Measurements from ENCODE around the gene BLTP3B. TPM values are rescaled to one million over a fixed set of nuclear protein-coding genes. Genes with fewer than 3 reads are reported as not detected.

The BLTP3B gene
- total RNA-seq, 4 donors from 2014 or later = 27.5 to 41.0 (median 38.9) TPM

DNA sequence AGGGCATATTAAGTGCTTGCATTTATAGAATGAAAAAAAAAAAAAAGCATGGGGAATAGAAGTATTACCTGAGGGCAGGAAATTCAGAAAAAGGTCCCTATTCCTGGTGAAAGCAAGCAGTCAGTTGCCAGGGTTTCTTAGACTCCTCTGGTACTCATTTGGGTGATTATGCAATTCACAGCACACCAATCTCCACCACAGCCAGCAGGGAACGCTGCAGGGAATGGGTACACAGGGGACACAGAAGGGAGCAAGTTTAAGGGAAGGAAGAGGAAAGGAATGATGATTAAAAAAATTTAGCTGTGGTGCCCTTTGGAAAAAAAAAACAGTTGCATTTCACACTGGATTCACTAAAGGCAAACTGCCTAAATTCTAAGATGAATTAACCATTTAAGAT is 14.2 kb downstream of the BLTP3B start:
- H3K36me3 ChIP-seq = no peaks in the 10 kb centered on the region
- H3K27me3 ChIP-seq = no peaks in the 10 kb centered on the region
- H3K9me3 ChIP-seq = no peaks in the 10 kb centered on the region
- no peak overlapping the region for H3K4me3 ChIP-seq (replicated peaks in 1 of 3)
- WGBS, 2 donors = 17 to 21% methylated on average over 1 of the region's 1 CpG
- H3K27ac ChIP-seq = peak overlapping the region in 1 of 3 donors; percentile 18
- TF ChIP-seq CTCF (IDR thresholded peaks at IDR 0.05) (peak in 3 of 6 experiments; percentile 13 to 56 (median 42)), POLR2A (IDR thresholded peaks at IDR 0.05) (no peak)
- intact Hi-C loops (cut with DNase I) = no loop called here
- peak; percentile 23 to 51 for DNase-seq
- H3K4me1 ChIP-seq = peaks cover 41 to 44% of the 10 kb centered on the region in 2 donors

DNA sequence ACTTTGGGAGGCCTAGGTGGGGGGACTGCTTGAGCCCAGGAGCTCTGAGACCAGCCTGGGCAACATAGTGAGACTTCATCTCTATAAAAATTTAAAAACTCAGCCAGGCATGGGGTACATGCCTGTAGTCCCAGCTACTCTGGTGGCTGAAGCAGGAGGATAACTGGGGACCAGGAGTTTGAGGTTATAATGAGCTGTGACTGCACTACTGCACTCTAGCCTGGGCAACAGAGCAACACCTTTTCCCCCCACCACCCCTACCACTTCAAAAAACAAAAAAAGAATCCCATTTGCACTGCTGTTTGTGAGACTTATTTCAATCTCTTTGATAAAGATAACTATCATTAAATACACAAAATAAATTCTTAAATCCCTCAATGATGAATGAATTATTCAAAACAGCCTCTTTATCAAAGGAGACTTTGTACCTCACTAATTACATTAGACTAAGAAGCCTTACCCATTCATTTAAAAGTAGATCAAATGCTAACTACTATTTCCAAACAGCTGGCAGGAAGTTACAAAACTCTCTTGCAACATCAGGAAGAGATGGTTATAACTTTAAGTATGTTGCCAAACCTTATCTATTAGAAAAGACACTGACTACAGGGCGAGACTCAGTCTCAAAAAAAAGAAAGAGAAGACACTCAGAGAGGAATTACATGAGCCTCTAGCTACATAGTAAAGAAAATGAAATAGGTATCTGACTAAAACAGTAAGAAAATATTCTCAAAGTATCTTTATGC is 14.7 kb downstream of the BLTP3B start:
- intact Hi-C loops (cut with DNase I) = no loop called here
- Histone ChIP-seq H3K27ac (peak overlapping the region in 2 of 3 donors; percentile 5 to 18), H3K27me3 (no peaks in the 10 kb centered on the region), H3K4me3 (replicated peaks in 1 of 3) (no peak overlapping the region), H3K4me1 (peaks cover 47 to 50% of the 10 kb centered on the region in 2 donors), H3K36me3 (no peaks in the 10 kb centered on the region), H3K9me3 (no peaks in the 10 kb centered on the region)
- TF ChIP-seq POLR2A (IDR thresholded peaks at IDR 0.05) = no peak
- no peak for TF ChIP-seq CTCF (IDR thresholded peaks at IDR 0.05)
- DNase-seq = no peak
- WGBS, 2 donors = 51 to 67% methylated on average over 1 of the region's 1 CpG

GRCh38 chr12:100123316-100124095 is 19.2 kb downstream of the BLTP3B start:
- Histone ChIP-seq H3K9me3 (no peaks in the 10 kb centered on the region), H3K27ac (peak overlapping the region in 2 of 3 donors; percentile 27 to 35), H3K36me3 (no peaks in the 10 kb centered on the region), H3K4me3 (replicated peaks in 1 of 3) (no peak overlapping the region), H3K4me1 (peaks cover 48 to 52% of the 10 kb centered on the region in 2 donors), H3K27me3 (no peaks in the 10 kb centered on the region)
- TF ChIP-seq CTCF (IDR thresholded peaks at IDR 0.05) (no peak), POLR2A (IDR thresholded peaks at IDR 0.05) (no peak)
- WGBS, 2 donors = 88 to 90% methylated on average over 8 of the region's 8 CpGs
- no peak for DNase-seq
- intact Hi-C loops (cut with DNase I) = no loop called here

DNA sequence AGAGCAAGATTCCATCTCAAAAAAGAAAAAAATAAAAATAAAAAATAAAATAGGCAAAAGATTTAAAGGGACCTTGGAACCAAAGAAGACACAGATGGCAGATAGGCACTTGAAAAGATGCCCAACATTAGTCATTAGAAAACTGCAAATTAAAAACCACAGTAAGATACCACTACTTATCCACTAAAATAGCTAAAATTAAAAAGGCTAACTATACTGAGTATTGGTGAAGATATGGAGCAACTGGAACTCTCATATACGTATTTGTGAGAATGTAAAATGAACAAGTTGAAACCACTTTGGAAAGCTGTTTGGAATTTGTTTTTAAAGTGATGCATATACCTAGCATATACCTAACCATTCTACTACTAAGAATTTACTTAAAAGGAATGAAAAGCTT is 22.3 kb downstream of the BLTP3B start:
- intact Hi-C loops (cut with DNase I) = no loop called here
- H3K27ac ChIP-seq = no peak overlapping the region
- WGBS, 2 donors = 96 to 100% methylated on average over 1 of the region's 1 CpG
- H3K27me3 ChIP-seq = no peaks in the 10 kb centered on the region
- H3K9me3 ChIP-seq = no peaks in the 10 kb centered on the region
- no peaks in the 10 kb centered on the region for H3K36me3 ChIP-seq
- H3K4me1 ChIP-seq = peaks cover 21 to 24% of the 10 kb centered on the region in 2 donors
- TF ChIP-seq CTCF (IDR thresholded peaks at IDR 0.05) (no peak), POLR2A (IDR thresholded peaks at IDR 0.05) (no peak)
- H3K4me3 ChIP-seq (replicated peaks in 1 of 3) = no peak overlapping the region
- no peak for DNase-seq

DNA sequence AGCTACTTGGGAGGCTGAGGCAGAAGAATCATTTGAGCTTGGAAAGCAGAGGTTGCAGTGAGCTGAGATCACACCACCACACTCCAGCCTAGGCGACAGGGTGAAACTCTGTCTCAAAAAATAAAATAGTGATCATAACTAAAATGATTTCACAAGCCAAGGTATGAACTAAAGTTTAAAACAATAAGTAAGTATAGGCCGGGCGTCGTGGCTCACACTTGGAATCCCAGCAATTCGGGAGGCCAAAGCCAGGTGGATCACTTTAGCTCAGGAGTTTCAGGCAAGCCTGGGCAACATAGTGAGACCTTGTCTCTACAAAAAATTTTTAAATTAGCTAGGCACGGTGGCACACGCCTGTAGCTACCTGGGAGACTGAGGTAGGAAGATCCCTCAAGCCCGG is 27.4 kb downstream of the BLTP3B start:
- H3K36me3 ChIP-seq = no peaks in the 10 kb centered on the region
- no peaks in the 10 kb centered on the region for H3K9me3 ChIP-seq
- H3K4me1 ChIP-seq = peaks cover 0 to 6% of the 10 kb centered on the region in 2 donors
- H3K4me3 ChIP-seq (replicated peaks in 1 of 3) = no peak overlapping the region
- intact Hi-C loops (cut with DNase I) = no loop called here
- DNase-seq = no peak
- H3K27ac ChIP-seq = no peak overlapping the region
- no peaks in the 10 kb centered on the region for H3K27me3 ChIP-seq
- 99% methylated on average over 8 of the region's 8 CpGs for WGBS, 2 donors
- TF ChIP-seq CTCF (IDR thresholded peaks at IDR 0.05) (no peak), POLR2A (IDR thresholded peaks at IDR 0.05) (no peak)
